ENCODE data around the gene EEA1.
A peak's percentile ranks its signal among the peaks of the same experiment; 100 is the strongest.

The EEA1 gene

GRCh38 chr12:92927436-92928281 lies 1.4 kb downstream of the EEA1 start:
- H3K27me3 Mint-ChIP-seq, result no peaks in the 10 kb centered on the region
- ATAC-seq (replicated peaks), result no peak

GRCh38 chr12:92927055-92927435 lies 2.0 kb downstream of the EEA1 start:
- Mint-ChIP-seq H3K36me3 (ENCODE audit: insufficient read depth) (peaks cover 13% of the 10 kb centered on the region), H3K4me1 (ENCODE audit: low read depth in 2 of 2) (peaks cover 24 to 38% of the 10 kb centered on the region in 2 donors), H3K9me3 (no peaks in the 10 kb centered on the region), H3K4me3 (peak overlapping the region; percentile 83 to 84), H3K27ac (peak overlapping the region; percentile 94 to 95), H3K27me3 (no peaks in the 10 kb centered on the region)
- DNase-seq, result peak; percentile 5 to 28 (median 5)
- no peak for ATAC-seq (replicated peaks)

More at GRCh38 chr12:92927436-92928281, 1.4 kb downstream of the EEA1 start:
- H3K27ac Mint-ChIP-seq, result peak overlapping the region; percentile 94 to 95
- H3K4me3 Mint-ChIP-seq, result peak overlapping the region; percentile 83 to 84
- no peaks in the 10 kb centered on the region for H3K9me3 Mint-ChIP-seq
- no peak for DNase-seq
- peaks cover 13% of the 10 kb centered on the region for H3K36me3 Mint-ChIP-seq (ENCODE audit: insufficient read depth)
- H3K4me1 Mint-ChIP-seq (ENCODE audit: low read depth in 2 of 2), result peaks cover 20 to 32% of the 10 kb centered on the region in 2 donors

GRCh38 chr12:92926549-92926948 lies 2.5 kb downstream of the EEA1 start:
- H3K27me3 Mint-ChIP-seq, result no peaks in the 10 kb centered on the region
- H3K9me3 Mint-ChIP-seq, result no peaks in the 10 kb centered on the region
- peak overlapping the region; percentile 94 to 95 for H3K27ac Mint-ChIP-seq
- ATAC-seq (replicated peaks) (no peak), DNase-seq (no peak)
- H3K4me3 Mint-ChIP-seq, result peak overlapping the region in 1 of 2 donors; percentile 84
- H3K4me1 Mint-ChIP-seq (ENCODE audit: low read depth in 2 of 2), result peaks cover 26 to 41% of the 10 kb centered on the region in 2 donors
- peaks cover 13% of the 10 kb centered on the region for H3K36me3 Mint-ChIP-seq (ENCODE audit: insufficient read depth)

GRCh38 chr12:92921877-92922276 lies 7.2 kb downstream of the EEA1 start:
- no peak overlapping the region for H3K4me3 Mint-ChIP-seq
- no peaks in the 10 kb centered on the region for H3K9me3 Mint-ChIP-seq
- peaks cover 12 to 22% of the 10 kb centered on the region in 2 donors for H3K4me1 Mint-ChIP-seq (ENCODE audit: low read depth in 2 of 2)
- H3K27ac Mint-ChIP-seq, result no peak overlapping the region
- ATAC-seq (replicated peaks), result no peak
- H3K36me3 Mint-ChIP-seq (ENCODE audit: insufficient read depth), result peaks cover 7% of the 10 kb centered on the region
- H3K27me3 Mint-ChIP-seq, result no peaks in the 10 kb centered on the region
- DNase-seq, result no peak

GRCh38 chr12:92915365-92915764 lies 13.7 kb downstream of the EEA1 start:
- Mint-ChIP-seq H3K27ac (no peak overlapping the region), H3K27me3 (no peaks in the 10 kb centered on the region), H3K4me3 (no peak overlapping the region), H3K4me1 (ENCODE audit: low read depth in 2 of 2) (peaks cover 5 to 26% of the 10 kb centered on the region in 2 donors), H3K9me3 (no peaks in the 10 kb centered on the region), H3K36me3 (ENCODE audit: insufficient read depth) (peaks cover 4% of the 10 kb centered on the region)
- DNase-seq (no peak), ATAC-seq (replicated peaks) (no peak)

GRCh38 chr12:92914170-92914569 lies 14.9 kb downstream of the EEA1 start:
- peak overlapping the region in 1 of 2 donors; percentile 75 for H3K27ac Mint-ChIP-seq
- DNase-seq (no peak), ATAC-seq (replicated peaks) (no peak)
- H3K27me3 Mint-ChIP-seq, result no peaks in the 10 kb centered on the region
- H3K9me3 Mint-ChIP-seq, result no peaks in the 10 kb centered on the region
- H3K36me3 Mint-ChIP-seq (ENCODE audit: insufficient read depth), result peaks cover 5% of the 10 kb centered on the region
- H3K4me3 Mint-ChIP-seq, result no peak overlapping the region
- H3K4me1 Mint-ChIP-seq (ENCODE audit: low read depth in 2 of 2), result peaks cover 7 to 26% of the 10 kb centered on the region in 2 donors

GRCh38 chr12:92912672-92913071 lies 16.4 kb downstream of the EEA1 start:
- ATAC-seq (replicated peaks) (no peak), DNase-seq (no peak)
- peak overlapping the region in 1 of 2 donors; percentile 75 for H3K27ac Mint-ChIP-seq
- no peaks in the 10 kb centered on the region for H3K27me3 Mint-ChIP-seq
- peaks cover 6% of the 10 kb centered on the region for H3K36me3 Mint-ChIP-seq (ENCODE audit: insufficient read depth)
- no peaks in the 10 kb centered on the region for H3K9me3 Mint-ChIP-seq
- H3K4me3 Mint-ChIP-seq, result no peak overlapping the region
- H3K4me1 Mint-ChIP-seq (ENCODE audit: low read depth in 2 of 2), result peaks cover 16 to 32% of the 10 kb centered on the region in 2 donors

GRCh38 chr12:92912052-92912451 lies 17.0 kb downstream of the EEA1 start:
- peaks cover 20 to 38% of the 10 kb centered on the region in 2 donors for H3K4me1 Mint-ChIP-seq (ENCODE audit: low read depth in 2 of 2)
- H3K9me3 Mint-ChIP-seq, result no peaks in the 10 kb centered on the region
- DNase-seq, result no peak
- no peak overlapping the region for H3K4me3 Mint-ChIP-seq
- H3K27ac Mint-ChIP-seq, result no peak overlapping the region
- no peaks in the 10 kb centered on the region for H3K27me3 Mint-ChIP-seq
- no peak for ATAC-seq (replicated peaks)
- peaks cover 6% of the 10 kb centered on the region for H3K36me3 Mint-ChIP-seq (ENCODE audit: insufficient read depth)

GRCh38 chr12:92911339-92911738 lies 17.8 kb downstream of the EEA1 start:
- Mint-ChIP-seq H3K27me3 (no peaks in the 10 kb centered on the region), H3K9me3 (no peaks in the 10 kb centered on the region), H3K27ac (no peak overlapping the region), H3K4me1 (ENCODE audit: low read depth in 2 of 2) (peaks cover 22 to 39% of the 10 kb centered on the region in 2 donors), H3K4me3 (no peak overlapping the region), H3K36me3 (ENCODE audit: insufficient read depth) (peaks cover 6% of the 10 kb centered on the region)
- no peak for ATAC-seq (replicated peaks)
- DNase-seq, result no peak

- Mint-ChIP-seq H3K27me3 (no peaks in the 10 kb centered on the region), H3K36me3 (ENCODE audit: insufficient read depth) (peaks cover 2% of the 10 kb centered on the region), H3K4me3 (peak overlapping the region in 1 of 2 donors; percentile 24), H3K9me3 (no peaks in the 10 kb centered on the region), H3K27ac (no peak overlapping the region), H3K4me1 (ENCODE audit: low read depth in 2 of 2) (peaks cover 25 to 30% of the 10 kb centered on the region in 2 donors)
- DNase-seq (no peak), ATAC-seq (replicated peaks) (peak; percentile 86)
Measured at GRCh38 chr12:92908108-92908507, 21.0 kb downstream of the EEA1 start.

GRCh38 chr12:92905811-92906554 lies 23.1 kb downstream of the EEA1 start:
- Mint-ChIP-seq H3K4me3 (no peak overlapping the region), H3K27me3 (no peaks in the 10 kb centered on the region), H3K36me3 (ENCODE audit: insufficient read depth) (peaks cover 5% of the 10 kb centered on the region), H3K4me1 (ENCODE audit: low read depth in 2 of 2) (peaks cover 19 to 20% of the 10 kb centered on the region in 2 donors), H3K9me3 (no peaks in the 10 kb centered on the region), H3K27ac (peak overlapping the region in 1 of 2 donors; percentile 75)
- DNase-seq, result no peak
- ATAC-seq (replicated peaks), result no peak

- Mint-ChIP-seq H3K36me3 (ENCODE audit: insufficient read depth) (peaks cover 5% of the 10 kb centered on the region), H3K4me1 (ENCODE audit: low read depth in 2 of 2) (peaks cover 19 to 20% of the 10 kb centered on the region in 2 donors), H3K27me3 (no peaks in the 10 kb centered on the region), H3K4me3 (no peak overlapping the region), H3K9me3 (no peaks in the 10 kb centered on the region), H3K27ac (no peak overlapping the region)
- no peak for ATAC-seq (replicated peaks)
- no peak for DNase-seq
Measured at GRCh38 chr12:92905258-92905810, 23.8 kb downstream of the EEA1 start.

- no peaks in the 10 kb centered on the region for H3K9me3 Mint-ChIP-seq
- DNase-seq, result no peak
- no peak for ATAC-seq (replicated peaks)
- H3K4me1 Mint-ChIP-seq (ENCODE audit: low read depth in 2 of 2), result peaks cover 7 to 14% of the 10 kb centered on the region in 2 donors
- H3K4me3 Mint-ChIP-seq, result no peak overlapping the region
- peaks cover 3% of the 10 kb centered on the region for H3K36me3 Mint-ChIP-seq (ENCODE audit: insufficient read depth)
- no peak overlapping the region for H3K27ac Mint-ChIP-seq
- H3K27me3 Mint-ChIP-seq, result no peaks in the 10 kb centered on the region
Measured at GRCh38 chr12:92900941-92901340, 28.2 kb downstream of the EEA1 start.

Measured in effector memory CD8-positive, alpha-beta T cell (primary cell).